Fibroblast of lung (primary cell): ENCODE results near the gene PPIE.

ENCODE experiments used
- EZH2 ChIP-seq: IDR thresholded peaks from 2 replicates; pipeline ENCODE4 v1.5.1; 2012; ENCODE audit warnings: low read length, control low read depth, mild to moderate bottlenecking; ENCODE audit errors: missing control alignments
- TF ChIP-seq, protein P1 (sequence below), 2 donors: IDR thresholded peaks in 1 of 2; conservative IDR thresholded peaks in 1 of 2; 1 replicate in 1 of 2; 2 replicates in 1 of 2; pipeline ENCODE4 v1.5.1; 2011 to 2012; ENCODE audit warnings: low read length in 2 of 2, control low read depth in 1 of 2, inconsistent platforms in 1 of 2, low read depth in 1 of 2, mild to moderate bottlenecking in 1 of 2

DNA sequence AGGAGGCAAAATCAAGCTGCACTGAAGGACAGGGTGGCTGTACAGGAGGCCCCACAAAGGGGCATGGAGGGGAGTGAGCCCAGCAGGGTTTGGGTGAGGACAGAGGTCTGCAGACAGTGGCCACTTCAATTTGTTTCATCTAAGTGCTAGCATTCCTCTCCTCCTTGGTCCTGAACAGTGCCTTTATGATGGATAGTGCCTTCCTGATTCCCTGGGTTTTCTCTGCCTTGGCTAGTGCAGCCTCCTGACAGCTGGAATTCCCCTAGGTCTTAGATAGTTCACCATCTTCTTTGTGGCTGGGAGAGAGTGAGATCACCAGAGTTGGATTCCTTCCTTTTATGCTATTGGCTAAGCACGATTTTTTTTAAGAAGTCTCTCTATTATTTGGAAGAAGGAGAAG lies 43.7 kb upstream of the PPIE start:
- TF ChIP-seq, protein P1, sequence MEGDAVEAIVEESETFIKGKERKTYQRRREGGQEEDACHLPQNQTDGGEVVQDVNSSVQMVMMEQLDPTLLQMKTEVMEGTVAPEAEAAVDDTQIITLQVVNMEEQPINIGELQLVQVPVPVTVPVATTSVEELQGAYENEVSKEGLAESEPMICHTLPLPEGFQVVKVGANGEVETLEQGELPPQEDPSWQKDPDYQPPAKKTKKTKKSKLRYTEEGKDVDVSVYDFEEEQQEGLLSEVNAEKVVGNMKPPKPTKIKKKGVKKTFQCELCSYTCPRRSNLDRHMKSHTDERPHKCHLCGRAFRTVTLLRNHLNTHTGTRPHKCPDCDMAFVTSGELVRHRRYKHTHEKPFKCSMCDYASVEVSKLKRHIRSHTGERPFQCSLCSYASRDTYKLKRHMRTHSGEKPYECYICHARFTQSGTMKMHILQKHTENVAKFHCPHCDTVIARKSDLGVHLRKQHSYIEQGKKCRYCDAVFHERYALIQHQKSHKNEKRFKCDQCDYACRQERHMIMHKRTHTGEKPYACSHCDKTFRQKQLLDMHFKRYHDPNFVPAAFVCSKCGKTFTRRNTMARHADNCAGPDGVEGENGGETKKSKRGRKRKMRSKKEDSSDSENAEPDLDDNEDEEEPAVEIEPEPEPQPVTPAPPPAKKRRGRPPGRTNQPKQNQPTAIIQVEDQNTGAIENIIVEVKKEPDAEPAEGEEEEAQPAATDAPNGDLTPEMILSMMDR (conservative IDR thresholded peaks at IDR 0.05 in 1 of 2, IDR thresholded peaks at IDR 0.05 in 1 of 2; ENCODE audit: low read depth in 1 of 2, low read length in 2 of 2): no peak
- no peak for TF ChIP-seq EZH2
